Right lobe of liver (tissue), 4 donors: ENCODE data around the gene KCNIP3.

Experiments
- CTCF ChIP-seq, 4 donors: fragments of 200-600 bp in 3 of 4; fragments of 450-650 bp in 1 of 4; IDR thresholded peaks; one replicate each; pipeline versions ENCODE4 v1.5.1 to v1.8.0; 2016 to 2022; ENCODE audit warnings: antibody characterized with exemption in 4 of 4, mild to moderate bottlenecking in 2 of 4
- POLR2A ChIP-seq: fragments of 450-650 bp; IDR thresholded peaks from one replicate; pipeline ENCODE4 v1.6.1; 2017; ENCODE audit warnings: antibody characterized with exemption, mild to moderate bottlenecking
- donor health status: DM: no; HTN: no; CAD: no.
- donor health status: DM: no; HTN: no; CAD: no.
- donor health status: DM: no; HTN: yes; CAD: no.

- TF ChIP-seq POLR2A (no peak), CTCF (IDR thresholded peaks at IDR 0.05) (no peak)
These were observed 88.4 kb downstream of the KCNIP3 start for GRCh38 chr2:95385570-95385984.
